Lung (tissue), 12 donors: Measurements from ENCODE around the gene SCAMP4. TPM values are rescaled to one million over a fixed set of nuclear protein-coding genes. Genes with fewer than 3 reads are reported as not detected.

ENCODE experiments used
- ATAC-seq: fragments of 200-7000 bp; cut with Tn5 transposase; one replicate; pipeline ENCODE4 v1.9.1; 2020; ENCODE audit warnings: moderate number of reproducible peaks; ENCODE audit not compliant: insufficient read depth, low FRiP score
- DNase-seq, 3 donors: peaks; one replicate each; pipeline ENCODE4 v3.0.0-alpha.2; 2013 to 2017
- H3K27ac ChIP-seq, 2 donors: one replicate each; pipeline ENCODE4 v1.5.1; 2013; ENCODE audit warnings: mild to moderate bottlenecking in 2 of 2, moderate library complexity in 2 of 2, control low read depth in 1 of 2, inconsistent platforms in 1 of 2, low read depth in 1 of 2, low read length in 1 of 2
- H3K27me3 ChIP-seq, 3 donors: one replicate each; pipeline ENCODE4 v1.5.1; 2013; ENCODE audit warnings: low read length in 2 of 3; ENCODE audit not compliant: control insufficient read depth in 3 of 3, insufficient read depth in 3 of 3
- H3K36me3 ChIP-seq, 4 donors: one replicate each; pipeline ENCODE4 v1.5.1; 2013; ENCODE audit warnings: low read length in 4 of 4, mild to moderate bottlenecking in 1 of 4, moderate library complexity in 1 of 4; ENCODE audit not compliant: control insufficient read depth in 4 of 4, insufficient read depth in 4 of 4
- H3K4me1 ChIP-seq, 5 donors: one replicate each; pipeline ENCODE4 v1.5.1; 2013; ENCODE audit warnings: low read length in 5 of 5, mild to moderate bottlenecking in 2 of 5, moderate library complexity in 1 of 5; ENCODE audit not compliant: control insufficient read depth in 5 of 5, insufficient read depth in 5 of 5
- H3K4me3 ChIP-seq: one replicate; pipeline ENCODE4 v1.5.1; 2013; ENCODE audit warnings: mild to moderate bottlenecking, control low read depth, moderate library complexity
- H3K9ac ChIP-seq, 2 donors: one replicate each; pipeline ENCODE4 v1.5.1; 2013; ENCODE audit warnings: low read length in 2 of 2, control low read depth in 1 of 2; ENCODE audit not compliant: insufficient read depth in 1 of 2
- H3K9me3 ChIP-seq, 4 donors: one replicate each; pipeline ENCODE4 v1.5.1; 2013; ENCODE audit warnings: low read length in 3 of 4, mild to moderate bottlenecking in 1 of 4, moderate library complexity in 1 of 4; ENCODE audit not compliant: control insufficient read depth in 4 of 4, insufficient read depth in 3 of 4
- CTCF ChIP-seq: IDR thresholded peaks from 2 replicates; pipeline ENCODE4 v1.5.1; 2012; ENCODE audit warnings: mild to moderate bottlenecking; ENCODE audit errors: control extremely low read depth, extremely low read depth
- WGBS, 2 donors: extraction: QIAGEN DNeasy Blood & Tissue Kit; methylation state at CpG; one replicate each; pipeline ENCODE4 v1.1.7; 2013; 5-methylcytosine and 5-hydroxymethylcytosine counted together
- polyA plus RNA-seq, 2 donors: library from polyadenylated mRNA; stranded (reverse); fragments of 200-250 nt; gene quantifications; one replicate each; pipeline ENCODE4 v1.2.1, GENCODE V29; 2013
- total RNA-seq, 2 donors: library from RNA; depleted of rRNA in 1 of 2; stranded (reverse); fragments of >200 nt in 1 of 2; gene quantifications; one replicate each; pipeline ENCODE4 v1.2.1, GENCODE V29; 2014 to 2021
- donor health status: control.
- donor health status: control.
- donor health status: Bipolar disorder and iron deficiency.
- donor health status: healthy.
- donor health status: DM: yes; HTN: yes; CAD: no.

SCAMP4 gene
- total and polyA plus RNA-seq, 4 donors = 45.7 to 86.6 (median 56.2) TPM

- Histone ChIP-seq H3K27me3 (no peaks in the 10 kb centered on the region), H3K4me3 (no peak overlapping the region), H3K9me3 (peaks cover 0 to 4% (median 2%) of the 10 kb centered on the region in 4 donors), H3K36me3 (no peaks in the 10 kb centered on the region), H3K27ac (peak overlapping the region in 1 of 2 donors; percentile 9), H3K9ac (peak overlapping the region in 1 of 2 donors; percentile 28), H3K4me1 (peaks cover 0 to 15% (median 4%) of the 10 kb centered on the region in 5 donors)
- ATAC-seq (no peak), DNase-seq (peak; percentile 52 to 68 (median 52))
- no peak for TF ChIP-seq CTCF
- whole genome bisulfite sequencing, 2 donors = 55 to 79% methylated on average over 11 of the region's 11 CpGs
Measured at GRCh38 chr19:1935484-1936208, 30.4 kb downstream of the SCAMP4 start.

- Histone ChIP-seq H3K36me3 (no peaks in the 10 kb centered on the region), H3K4me3 (no peak overlapping the region), H3K4me1 (peaks cover 0 to 15% (median 4%) of the 10 kb centered on the region in 5 donors), H3K27ac (no peak overlapping the region), H3K27me3 (no peaks in the 10 kb centered on the region), H3K9me3 (peaks cover 0 to 4% (median 2%) of the 10 kb centered on the region in 4 donors), H3K9ac (peak overlapping the region in 1 of 2 donors; percentile 28)
- DNase-seq (no peak), ATAC-seq (no peak)
- no peak for TF ChIP-seq CTCF
- WGBS, 2 donors = 87 to 89% methylated on average over 3 of the region's 3 CpGs
Measured at GRCh38 chr19:1936430-1936829, 31.2 kb downstream of the SCAMP4 start.

- no peak for TF ChIP-seq CTCF
- Histone ChIP-seq H3K9ac (no peak overlapping the region), H3K27ac (no peak overlapping the region), H3K36me3 (no peaks in the 10 kb centered on the region), H3K4me1 (peaks cover 0 to 15% (median 4%) of the 10 kb centered on the region in 5 donors), H3K27me3 (no peaks in the 10 kb centered on the region), H3K9me3 (peaks cover 0 to 4% (median 2%) of the 10 kb centered on the region in 4 donors), H3K4me3 (no peak overlapping the region)
- no peak for DNase-seq
- 89 to 92% methylated on average over 24 of the region's 24 CpGs for WGBS, 2 donors
- ATAC-seq = no peak
Measured at GRCh38 chr19:1936916-1937610, 31.9 kb downstream of the SCAMP4 start.
